Measurements from ENCODE around the gene ZNF142.

Gene ZNF142

DNA sequence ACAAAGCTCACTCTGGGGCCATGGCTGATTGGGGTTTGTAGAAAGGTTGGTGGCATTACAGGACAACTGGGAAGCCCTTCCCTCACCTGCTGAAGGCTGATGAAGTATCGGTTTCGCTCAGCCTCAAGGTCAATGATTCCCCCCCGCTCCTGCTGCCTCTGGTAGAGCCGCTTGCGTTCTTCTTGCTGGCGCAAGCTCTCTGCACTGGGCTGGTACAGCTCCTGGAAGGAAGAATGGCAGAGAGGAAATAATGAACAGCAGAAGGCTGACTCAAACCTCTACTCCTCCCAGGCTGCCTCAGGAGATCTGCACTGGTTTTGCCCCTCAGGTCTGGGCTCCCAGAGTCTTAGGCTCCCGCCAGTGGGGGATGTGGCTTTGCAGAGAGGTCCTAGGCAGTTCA lies 5.2 kb upstream of the ZNF142 start:
- TF ChIP-seq, protein P1, sequence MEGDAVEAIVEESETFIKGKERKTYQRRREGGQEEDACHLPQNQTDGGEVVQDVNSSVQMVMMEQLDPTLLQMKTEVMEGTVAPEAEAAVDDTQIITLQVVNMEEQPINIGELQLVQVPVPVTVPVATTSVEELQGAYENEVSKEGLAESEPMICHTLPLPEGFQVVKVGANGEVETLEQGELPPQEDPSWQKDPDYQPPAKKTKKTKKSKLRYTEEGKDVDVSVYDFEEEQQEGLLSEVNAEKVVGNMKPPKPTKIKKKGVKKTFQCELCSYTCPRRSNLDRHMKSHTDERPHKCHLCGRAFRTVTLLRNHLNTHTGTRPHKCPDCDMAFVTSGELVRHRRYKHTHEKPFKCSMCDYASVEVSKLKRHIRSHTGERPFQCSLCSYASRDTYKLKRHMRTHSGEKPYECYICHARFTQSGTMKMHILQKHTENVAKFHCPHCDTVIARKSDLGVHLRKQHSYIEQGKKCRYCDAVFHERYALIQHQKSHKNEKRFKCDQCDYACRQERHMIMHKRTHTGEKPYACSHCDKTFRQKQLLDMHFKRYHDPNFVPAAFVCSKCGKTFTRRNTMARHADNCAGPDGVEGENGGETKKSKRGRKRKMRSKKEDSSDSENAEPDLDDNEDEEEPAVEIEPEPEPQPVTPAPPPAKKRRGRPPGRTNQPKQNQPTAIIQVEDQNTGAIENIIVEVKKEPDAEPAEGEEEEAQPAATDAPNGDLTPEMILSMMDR (IDR thresholded peaks at IDR 0.05; ENCODE audit: borderline replicate concordance, insufficient read depth, low read depth, low read length) = no peak
- H3K4me3 ChIP-seq (ENCODE audit: low read depth, low read length) = no peak overlapping the region

- no peak overlapping the region for H3K4me3 ChIP-seq (ENCODE audit: low read depth, low read length)
- TF ChIP-seq, protein P1 (IDR thresholded peaks at IDR 0.05; ENCODE audit: borderline replicate concordance, insufficient read depth, low read depth, low read length) = no peak
Measured at GRCh38 chr2:218663901-218664300, 4.5 kb upstream of the ZNF142 start.

- H3K4me3 ChIP-seq (ENCODE audit: low read depth, low read length) = no peak overlapping the region
- TF ChIP-seq, protein P1 (IDR thresholded peaks at IDR 0.05; ENCODE audit: borderline replicate concordance, insufficient read depth, low read depth, low read length) = no peak
Measured at GRCh38 chr2:218662827-218663226, 3.4 kb upstream of the ZNF142 start.

DNA sequence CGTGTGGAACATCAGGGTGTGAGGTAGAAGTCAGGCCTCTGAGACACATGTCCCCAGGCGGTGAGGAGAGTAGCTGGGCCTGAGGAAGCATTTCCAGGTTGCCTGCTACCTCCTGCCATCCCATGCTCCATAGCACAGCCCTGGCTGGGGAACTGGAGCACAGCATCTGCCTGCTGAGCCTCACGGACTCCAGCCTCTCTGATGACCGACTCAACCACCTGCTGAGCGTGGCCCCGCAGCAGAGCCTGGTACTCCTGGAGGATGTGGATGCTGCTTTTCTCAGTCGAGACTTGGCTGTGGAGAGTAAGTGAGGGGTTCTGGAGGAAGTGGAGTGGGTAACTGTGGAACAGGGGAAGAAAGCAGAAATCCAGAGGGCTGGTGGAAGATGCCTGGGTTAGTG lies 3.0 kb upstream of the ZNF142 start:
- H3K4me3 ChIP-seq (ENCODE audit: low read depth, low read length) = no peak overlapping the region
- TF ChIP-seq, protein P1 (IDR thresholded peaks at IDR 0.05; ENCODE audit: borderline replicate concordance, insufficient read depth, low read depth, low read length) = no peak

DNA sequence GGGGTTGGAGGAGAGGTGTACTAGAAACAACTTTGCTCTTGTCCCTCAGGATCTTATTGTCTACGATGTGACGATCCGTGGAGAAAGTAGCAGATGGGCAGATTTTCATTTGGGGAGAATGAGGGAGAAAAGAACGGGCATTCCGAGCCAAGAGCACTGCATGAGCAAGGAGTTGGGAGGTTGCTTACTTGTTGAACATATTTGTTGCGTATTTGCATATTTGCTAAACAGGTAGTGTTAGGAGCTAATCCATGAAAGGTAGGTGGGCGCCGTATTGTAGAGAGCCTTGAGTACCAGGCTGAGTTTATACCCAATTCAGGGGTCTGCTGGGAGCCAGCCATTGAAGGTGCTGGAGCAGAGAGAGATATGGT lies 550 bp upstream of the ZNF142 start:
- peak overlapping the region; percentile 77 for H3K4me3 ChIP-seq (ENCODE audit: low read depth, low read length)
- TF ChIP-seq, protein P1 (IDR thresholded peaks at IDR 0.05; ENCODE audit: borderline replicate concordance, insufficient read depth, low read depth, low read length) = no peak

DNA sequence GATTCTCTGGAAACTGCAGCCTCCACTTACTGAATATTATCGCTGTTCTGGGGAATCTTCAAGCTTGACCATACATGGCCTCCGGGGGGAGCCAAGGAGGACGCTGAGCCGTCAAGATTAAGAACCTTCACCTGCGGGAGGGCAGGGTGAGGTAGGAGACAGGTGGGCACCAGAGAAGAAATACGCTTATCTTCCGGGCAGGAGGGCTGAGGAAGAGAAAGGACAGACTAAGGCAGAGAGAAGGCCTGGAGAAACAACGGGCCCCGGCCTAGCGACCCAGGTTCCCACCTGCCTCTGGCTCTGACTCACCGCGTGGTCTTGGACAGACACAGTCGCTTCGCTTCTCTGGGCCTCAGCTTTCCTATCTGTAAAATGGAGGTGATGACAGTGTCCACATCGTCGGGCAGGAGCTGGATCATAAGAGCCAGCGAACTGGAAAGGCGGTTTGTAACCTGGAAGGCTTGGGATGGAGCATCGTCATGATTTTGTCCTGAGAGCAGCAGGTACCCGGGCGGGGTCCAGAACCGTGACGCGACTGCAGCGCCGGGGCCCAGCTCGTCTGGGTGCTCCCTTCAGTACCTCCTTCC lies 659 bp downstream of the ZNF142 start:
- H3K4me3 ChIP-seq (ENCODE audit: low read depth, low read length) = peak overlapping the region; percentile 77
- TF ChIP-seq, protein P1 (IDR thresholded peaks at IDR 0.05; ENCODE audit: borderline replicate concordance, insufficient read depth, low read depth, low read length) = peak; percentile 71

DNA sequence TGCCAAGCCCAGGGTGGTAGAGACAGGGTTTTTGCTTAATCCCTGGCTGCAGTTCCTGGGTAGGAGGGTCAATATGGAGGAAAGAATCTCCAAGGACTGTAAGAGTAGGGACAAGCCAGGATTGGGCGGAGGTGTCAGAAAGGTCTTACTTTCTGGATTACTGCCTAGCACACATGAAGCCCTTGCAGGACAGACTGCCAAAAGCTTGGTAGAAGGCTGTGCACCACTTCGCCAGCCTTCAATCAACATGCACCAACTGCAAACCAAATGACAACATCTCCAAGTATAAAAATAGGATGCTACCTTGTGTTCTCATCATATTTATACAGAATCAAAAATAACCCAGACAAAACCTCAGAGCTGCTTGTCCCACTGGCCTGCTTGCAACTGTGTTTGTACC lies 3.7 kb downstream of the ZNF142 start:
- no peak overlapping the region for H3K4me3 ChIP-seq (ENCODE audit: low read depth, low read length)
- TF ChIP-seq, protein P1 (IDR thresholded peaks at IDR 0.05; ENCODE audit: borderline replicate concordance, insufficient read depth, low read depth, low read length) = no peak

Data from GM12875 (cell line).